ENCODE results near the gene ELK4.

- TF ChIP-seq CTCF (CRISPR knock-in tag; IDR thresholded peaks at IDR 0.05) (no peak), FOXA1 (IDR thresholded peaks at IDR 0.05) (no peak), FOXA1 (CRISPR knock-in tag; IDR thresholded peaks at IDR 0.05) (no peak), ZNF18 (CRISPR knock-in tag; IDR thresholded peaks at IDR 0.05; ENCODE audit: insufficient replicate concordance) (no peak)
Measured at GRCh38 chr1:205598841-205599668, 32.8 kb downstream of the ELK4 start.
